NCI-H1436 (cell line): Measurements from ENCODE around the gene BCDIN3D.

Experiments used
- DNase-seq: peaks from one replicate; lab custom pipeline; 2025; lab: John Stamatoyannopoulos, UW

Gene BCDIN3D

DNA sequence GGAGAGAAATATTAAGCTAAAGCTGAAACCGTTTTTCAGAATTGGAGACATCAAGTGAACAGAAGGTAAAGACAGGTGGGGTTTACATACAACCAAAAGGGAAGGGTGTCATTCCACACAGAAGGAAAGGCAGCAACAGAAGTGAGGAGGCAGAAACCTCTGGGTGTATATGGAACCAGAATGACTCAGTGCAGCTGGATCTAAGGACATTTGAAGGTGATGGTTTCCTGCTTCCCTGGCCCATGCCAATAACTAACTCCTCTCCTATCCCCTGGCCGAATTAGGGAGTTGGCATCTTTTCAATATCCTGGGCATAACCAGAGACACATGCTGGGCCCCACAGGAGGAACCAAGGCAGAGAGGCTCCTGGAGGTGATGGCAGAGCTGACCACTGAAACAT, 23.1 kb downstream of the BCDIN3D start:
- DNase-seq, result no peak

GRCh38 chr12:49818241-49818895, 24.5 kb downstream of the BCDIN3D start:
- no peak for DNase-seq

- DNase-seq, result no peak
Observed at GRCh38 chr12:49813131-49813530, 29.8 kb downstream of the BCDIN3D start.

DNA sequence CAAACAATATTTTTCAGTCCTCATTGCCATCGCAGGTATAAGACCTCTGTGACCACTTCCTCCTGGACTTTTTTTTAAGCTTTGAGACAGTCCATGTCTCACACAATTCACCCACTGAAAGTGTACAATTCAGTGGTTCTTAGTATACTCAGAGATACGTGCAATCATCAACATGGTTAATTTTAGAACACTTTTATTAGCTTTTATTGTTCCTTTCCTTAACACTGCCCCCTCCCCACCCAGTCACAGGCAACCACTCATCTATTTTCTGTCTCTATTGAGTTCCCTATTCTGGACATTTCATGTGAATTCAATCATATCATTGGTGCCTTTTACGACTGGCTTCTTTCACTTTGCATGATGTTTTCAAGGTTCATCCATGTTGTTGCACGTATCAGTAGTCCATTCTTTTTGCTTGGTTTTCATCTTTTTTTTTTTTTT, 30.9 kb downstream of the BCDIN3D start:
- no peak for DNase-seq

GRCh38 chr12:49811136-49811535, 31.8 kb downstream of the BCDIN3D start:
- no peak for DNase-seq

DNA sequence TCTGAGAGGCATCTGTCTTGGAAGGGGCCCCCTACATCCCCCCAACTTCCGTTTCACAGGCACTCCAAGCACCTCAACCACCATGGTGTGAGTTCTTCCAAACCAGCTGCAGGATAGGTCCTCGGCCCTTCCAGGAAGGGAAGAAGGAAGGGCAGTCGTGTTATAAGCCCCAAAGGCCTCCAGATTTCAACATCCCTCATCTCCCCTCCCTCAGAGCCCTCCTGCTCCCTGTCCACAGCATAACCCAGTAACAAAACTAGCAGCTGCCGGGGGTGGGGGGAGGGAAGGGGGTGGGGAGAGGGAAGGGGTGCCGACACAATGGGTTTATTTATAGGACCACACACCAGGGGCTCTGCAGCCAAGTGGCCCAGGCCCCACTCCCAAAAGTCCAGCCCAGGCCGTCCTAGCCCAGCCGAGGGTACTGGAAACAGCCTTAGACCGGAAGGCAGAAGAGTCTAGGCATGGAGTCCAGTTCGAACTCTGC, 33.0 kb downstream of the BCDIN3D start:
- DNase-seq, result no peak

DNA sequence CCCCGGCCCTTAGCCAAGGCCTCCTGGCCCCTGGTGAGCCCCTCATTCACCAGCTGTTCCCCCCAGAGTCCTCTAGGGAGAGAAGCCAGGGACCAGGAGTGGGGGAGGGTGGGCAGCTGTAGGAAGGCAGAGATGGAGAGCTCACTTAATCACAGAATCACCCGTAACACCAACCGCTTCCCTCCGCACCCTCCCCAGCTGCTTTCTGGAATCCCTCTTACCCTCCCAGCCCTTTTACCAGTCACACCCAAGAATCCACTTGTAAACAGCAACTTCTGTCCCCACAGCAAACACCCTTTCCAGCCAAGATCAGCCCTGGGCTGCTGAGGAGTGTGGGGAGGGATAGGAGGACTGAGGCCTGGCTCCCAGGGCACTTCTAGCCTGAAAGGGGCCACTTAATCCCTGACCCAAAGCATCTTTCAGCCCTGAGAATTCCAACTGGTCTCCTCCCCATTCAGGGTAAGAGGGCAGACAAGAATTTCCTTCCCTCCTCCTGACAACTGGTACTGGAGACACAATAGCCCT, 33.5 kb downstream of the BCDIN3D start:
- no peak for DNase-seq

- no peak for DNase-seq
Observed at GRCh38 chr12:49808686-49809380, 34.1 kb downstream of the BCDIN3D start.

DNA sequence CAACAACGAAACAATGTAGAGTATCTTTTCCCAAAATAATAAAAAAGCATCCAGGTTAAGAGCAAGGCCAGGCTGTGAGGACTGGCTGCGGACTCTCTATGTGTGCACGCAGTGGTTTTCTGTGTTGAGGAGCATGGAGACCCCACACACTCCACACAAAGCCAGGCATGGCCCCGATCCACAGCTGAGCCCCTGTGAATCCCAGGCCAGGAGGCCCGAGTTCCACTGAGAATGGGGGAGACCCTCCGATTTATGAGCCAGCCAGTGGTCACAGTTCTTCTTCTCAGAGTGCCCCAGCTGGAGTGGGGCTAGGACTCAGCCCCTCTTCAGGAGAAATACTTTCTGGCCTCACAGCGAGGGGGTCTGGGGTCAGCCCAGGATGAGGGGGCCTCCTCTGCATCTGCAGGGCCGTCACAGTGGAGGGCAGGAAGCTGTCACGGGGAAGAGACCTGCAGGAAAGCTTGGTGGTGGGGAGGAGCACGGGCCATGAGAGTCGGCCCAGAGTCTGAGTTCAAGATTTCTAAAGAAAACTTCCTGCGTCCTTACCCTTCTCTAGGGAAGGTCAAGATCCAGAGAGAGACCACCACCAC, 34.8 kb downstream of the BCDIN3D start:
- DNase-seq, result no peak

DNA sequence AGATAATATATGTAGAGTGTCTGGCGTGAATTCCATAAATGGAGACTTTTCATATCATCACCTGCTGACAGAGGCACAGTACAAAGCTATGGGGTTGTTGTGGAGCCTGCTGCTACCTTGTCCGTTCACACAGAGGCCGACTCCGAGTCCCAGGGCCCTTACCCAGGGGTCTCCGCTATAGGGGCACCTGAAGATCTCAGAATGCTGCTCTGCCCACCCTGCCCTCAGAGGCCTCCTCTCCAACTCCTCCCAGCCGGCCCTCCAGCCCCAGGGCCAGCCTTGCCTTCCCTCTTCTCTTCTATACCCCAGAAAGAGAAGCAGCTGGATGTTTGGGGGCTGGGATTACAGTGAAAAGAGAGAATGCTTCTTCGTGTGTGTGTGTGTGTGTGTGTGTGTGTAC, 36.0 kb downstream of the BCDIN3D start:
- DNase-seq, result no peak

GRCh38 chr12:49806321-49806813, 36.5 kb downstream of the BCDIN3D start:
- DNase-seq, result no peak

- DNase-seq, result no peak
Observed at GRCh38 chr12:49805409-49805808, 37.5 kb downstream of the BCDIN3D start.

GRCh38 chr12:49804821-49805220, 38.1 kb downstream of the BCDIN3D start:
- DNase-seq, result no peak

DNA sequence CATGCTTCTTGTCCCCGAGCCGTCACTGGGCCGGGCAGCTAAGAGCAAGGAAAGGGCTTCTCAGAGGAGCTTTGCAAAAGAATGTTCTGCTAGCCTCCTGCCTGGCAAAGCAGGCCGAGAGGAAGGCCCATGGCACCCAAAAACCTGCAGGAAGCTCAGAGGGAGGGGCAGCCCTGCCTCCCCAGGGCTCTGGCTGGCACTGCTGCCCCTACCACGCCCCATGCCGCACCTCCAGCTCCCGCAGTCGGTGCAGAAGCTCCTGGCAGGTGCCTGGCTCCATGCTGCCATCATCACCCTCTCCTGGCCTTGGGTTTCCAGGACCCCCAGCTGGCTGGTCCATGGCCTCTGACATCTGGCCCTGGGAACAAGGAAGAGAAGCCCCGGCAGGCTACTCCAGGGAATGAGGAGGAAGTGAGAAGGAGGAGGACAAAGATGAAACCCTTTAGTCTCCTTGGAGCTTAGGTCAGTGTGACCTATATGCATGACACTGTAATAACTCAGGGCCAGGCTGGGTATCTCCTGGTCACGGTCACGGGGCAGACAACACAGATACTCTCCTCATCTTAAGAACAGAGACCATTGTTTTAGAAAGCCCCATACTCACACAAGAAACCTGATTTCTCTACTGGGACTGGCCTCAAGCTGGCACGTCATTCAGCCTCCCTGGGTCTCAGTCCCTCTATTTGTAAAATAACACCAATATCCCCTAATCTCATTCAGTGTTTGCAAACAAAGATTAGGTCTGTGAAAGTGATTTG, 39.0 kb downstream of the BCDIN3D start:
- DNase-seq, result no peak

GRCh38 chr12:49801141-49802063, 41.5 kb downstream of the BCDIN3D start:
- no peak for DNase-seq

GRCh38 chr12:49800421-49801140, 42.3 kb downstream of the BCDIN3D start:
- DNase-seq, result no peak

DNA sequence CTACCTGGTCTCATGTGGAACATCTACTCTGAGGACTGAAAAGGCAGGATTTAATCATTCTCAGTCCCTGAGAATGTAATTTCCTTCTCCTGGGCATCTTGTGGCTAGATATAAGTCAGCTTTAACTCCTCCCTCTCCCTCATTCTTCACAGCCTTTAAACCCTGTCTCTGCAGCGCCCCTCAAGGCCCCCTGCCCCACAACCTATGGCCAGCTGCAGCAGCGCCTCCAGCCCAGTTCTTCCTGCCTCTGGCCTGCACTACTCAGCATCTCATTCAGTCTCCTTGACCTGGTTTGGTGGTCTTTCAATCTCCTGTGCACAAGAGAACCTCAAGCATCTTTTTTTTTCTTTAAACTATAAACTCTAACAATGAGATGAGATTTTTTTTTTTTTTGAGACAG, 44.0 kb downstream of the BCDIN3D start:
- no peak for DNase-seq

GRCh38 chr12:49798248-49798647, 44.7 kb downstream of the BCDIN3D start:
- DNase-seq, result no peak

- no peak for DNase-seq
Observed at GRCh38 chr12:49797449-49797776, 45.5 kb downstream of the BCDIN3D start.
